HFF-Myc (cell line): Measurements from ENCODE around the gene HDAC4.

Experiments used
- DNase-seq: peaks from one replicate; pipeline ENCODE4 v3.0.0-alpha.2; 2011; ENCODE audit warnings: low read depth; ENCODE audit errors: extremely low read depth
- H3K4me3 ChIP-seq: replicated peaks from 2 replicates; pipeline ENCODE4 v1.5.1; 2011; ENCODE audit warnings: low read depth, mild to moderate bottlenecking, control low read depth, low read length
- TF ChIP-seq, protein P1 (sequence below): IDR thresholded peaks from 2 replicates; pipeline ENCODE4 v1.5.1; 2012; ENCODE audit warnings: mild to moderate bottlenecking, low read depth, low read length, control low read depth; ENCODE audit errors: missing control alignments

The HDAC4 gene

DNA sequence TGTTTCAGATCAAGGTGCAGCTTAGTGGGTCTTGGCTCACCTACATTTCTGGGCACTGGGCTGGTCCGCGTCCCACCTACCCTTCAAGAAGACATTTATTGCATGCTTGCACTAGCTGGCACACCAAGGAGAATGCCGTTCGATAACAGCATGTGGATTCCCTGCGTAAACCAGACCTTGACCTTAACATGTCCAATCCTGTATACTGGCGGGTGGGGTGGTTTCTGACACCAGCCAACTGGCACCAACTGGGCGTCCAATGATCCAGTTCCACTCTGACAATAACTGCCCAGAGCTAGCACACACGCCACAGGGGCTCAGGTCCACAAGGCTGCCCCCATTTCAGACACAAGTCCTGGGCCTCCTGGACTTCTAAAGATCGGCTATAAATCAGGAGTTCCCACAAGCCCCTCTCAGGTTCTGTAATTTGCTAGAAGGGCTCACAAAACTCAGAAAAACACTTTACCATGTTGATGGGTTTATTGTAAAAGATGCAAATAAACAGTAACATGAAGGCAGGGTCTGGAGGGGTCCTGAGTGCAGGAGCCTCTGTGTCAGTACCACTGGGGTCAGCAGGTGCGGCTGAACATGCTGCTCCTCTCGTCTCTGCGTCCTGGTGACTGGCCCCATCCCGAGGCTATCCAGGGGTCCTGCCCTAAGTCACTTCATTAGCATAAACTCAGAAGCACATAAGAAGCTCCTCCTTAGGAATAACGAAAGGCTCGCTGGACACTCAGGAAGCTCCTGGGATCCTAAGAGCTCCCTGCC lies 161.8 kb downstream of the HDAC4 start:
- TF ChIP-seq, protein P1, sequence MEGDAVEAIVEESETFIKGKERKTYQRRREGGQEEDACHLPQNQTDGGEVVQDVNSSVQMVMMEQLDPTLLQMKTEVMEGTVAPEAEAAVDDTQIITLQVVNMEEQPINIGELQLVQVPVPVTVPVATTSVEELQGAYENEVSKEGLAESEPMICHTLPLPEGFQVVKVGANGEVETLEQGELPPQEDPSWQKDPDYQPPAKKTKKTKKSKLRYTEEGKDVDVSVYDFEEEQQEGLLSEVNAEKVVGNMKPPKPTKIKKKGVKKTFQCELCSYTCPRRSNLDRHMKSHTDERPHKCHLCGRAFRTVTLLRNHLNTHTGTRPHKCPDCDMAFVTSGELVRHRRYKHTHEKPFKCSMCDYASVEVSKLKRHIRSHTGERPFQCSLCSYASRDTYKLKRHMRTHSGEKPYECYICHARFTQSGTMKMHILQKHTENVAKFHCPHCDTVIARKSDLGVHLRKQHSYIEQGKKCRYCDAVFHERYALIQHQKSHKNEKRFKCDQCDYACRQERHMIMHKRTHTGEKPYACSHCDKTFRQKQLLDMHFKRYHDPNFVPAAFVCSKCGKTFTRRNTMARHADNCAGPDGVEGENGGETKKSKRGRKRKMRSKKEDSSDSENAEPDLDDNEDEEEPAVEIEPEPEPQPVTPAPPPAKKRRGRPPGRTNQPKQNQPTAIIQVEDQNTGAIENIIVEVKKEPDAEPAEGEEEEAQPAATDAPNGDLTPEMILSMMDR: no peak
- DNase-seq: no peak
- no peak overlapping the region for H3K4me3 ChIP-seq

DNA sequence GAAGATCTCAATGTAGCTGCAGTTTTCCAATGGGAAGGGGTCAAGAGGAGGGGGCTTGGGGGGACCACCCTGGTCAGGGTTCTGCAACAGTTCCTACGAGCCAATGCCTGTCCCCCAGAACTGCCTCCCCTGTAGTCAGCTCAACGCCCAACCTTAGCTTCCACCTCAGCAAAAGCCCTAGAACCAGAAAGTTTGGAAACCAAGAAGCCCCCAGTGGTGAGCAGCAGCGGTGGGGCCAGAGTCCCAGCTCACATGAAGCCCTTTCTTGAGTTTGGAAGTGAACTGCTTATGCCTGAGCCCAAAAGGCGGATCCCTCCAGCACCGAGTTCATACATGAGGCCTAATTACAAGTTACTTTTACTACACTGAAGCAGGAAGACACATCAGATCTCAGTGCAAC lies 162.4 kb downstream of the HDAC4 start:
- DNase-seq: no peak
- H3K4me3 ChIP-seq: no peak overlapping the region
- TF ChIP-seq, protein P1: no peak

DNA sequence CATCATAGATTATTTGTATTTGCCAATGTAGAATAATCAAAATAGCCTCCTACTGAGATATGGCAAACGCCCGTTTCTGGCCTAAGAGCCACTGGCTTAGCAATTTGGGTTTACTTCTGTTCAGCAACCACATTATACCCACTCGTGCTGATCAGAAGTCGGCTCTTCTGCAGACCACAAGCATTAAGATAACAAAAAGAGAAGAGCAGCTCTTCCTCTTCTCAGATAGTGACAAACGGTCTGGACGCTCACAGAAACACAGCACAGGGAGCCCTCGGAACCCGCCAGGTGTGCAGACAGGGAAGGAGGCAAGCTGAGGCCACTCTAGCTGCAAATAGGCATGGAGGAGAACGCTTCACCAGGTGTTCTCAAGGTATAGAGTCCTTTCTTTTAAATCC lies 164.0 kb downstream of the HDAC4 start:
- no peak for DNase-seq

DNA sequence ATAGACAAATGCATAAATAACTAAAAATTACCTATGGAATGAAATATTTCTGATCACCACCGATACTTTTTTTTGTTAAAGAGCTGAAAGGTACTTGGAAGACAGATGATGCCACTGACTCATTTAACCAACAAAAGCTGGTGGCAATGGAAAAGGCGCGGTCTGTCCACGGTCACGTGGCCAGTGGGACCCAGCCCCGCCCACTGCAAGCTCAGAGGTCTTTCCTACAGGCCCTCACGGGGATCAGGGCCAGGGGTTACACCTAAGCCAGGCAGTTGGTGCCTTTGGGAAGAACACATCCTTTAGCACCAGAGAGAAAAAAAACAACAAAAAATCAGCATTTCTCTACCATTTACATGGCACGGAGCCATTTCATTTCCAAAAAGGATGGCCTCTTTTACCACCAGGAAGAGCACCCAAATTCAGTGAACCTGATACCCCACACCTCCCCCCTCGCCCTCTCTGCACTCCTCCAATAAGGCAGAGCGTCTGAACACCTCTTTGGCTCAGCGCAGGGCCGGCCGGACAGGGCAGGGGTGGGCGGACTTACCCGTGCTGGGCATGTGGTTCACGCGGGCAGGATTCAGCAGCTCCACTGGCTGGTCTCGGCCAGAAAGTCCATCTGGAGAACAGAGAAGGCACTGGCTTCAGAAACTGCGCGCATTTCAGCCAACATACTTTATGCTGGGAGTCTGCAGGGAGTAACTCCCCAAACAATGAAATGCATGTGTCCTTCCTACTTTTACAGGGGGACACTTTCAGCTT lies 164.6 kb downstream of the HDAC4 start:
- TF ChIP-seq, protein P1: no peak
- no peak overlapping the region for H3K4me3 ChIP-seq
- DNase-seq: no peak

More for the DNA sequence above, 164.0 kb downstream of the HDAC4 start:
- no peak overlapping the region for H3K4me3 ChIP-seq
- TF ChIP-seq, protein P1: no peak

DNA sequence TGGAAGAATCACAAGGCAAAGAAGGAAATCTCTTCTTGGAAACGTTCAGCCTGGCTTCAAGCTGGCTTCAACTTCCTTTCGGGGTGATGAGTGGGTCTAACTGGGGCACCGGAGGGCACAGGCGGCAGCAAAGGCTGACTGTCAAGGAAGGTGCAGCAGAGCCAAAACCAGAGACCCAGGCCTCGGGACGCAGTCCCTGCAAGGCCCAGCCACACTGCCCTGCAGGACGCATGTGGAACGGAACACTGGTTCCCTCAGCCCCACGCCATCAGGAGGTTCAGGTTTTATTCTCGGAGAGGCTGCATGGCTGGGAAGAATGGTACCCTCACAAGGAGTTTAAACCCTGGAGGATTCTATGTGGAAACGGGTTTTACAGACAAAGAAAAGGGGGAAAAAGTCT lies 165.5 kb downstream of the HDAC4 start:
- DNase-seq: no peak
- TF ChIP-seq, protein P1: no peak
- H3K4me3 ChIP-seq: no peak overlapping the region

DNA sequence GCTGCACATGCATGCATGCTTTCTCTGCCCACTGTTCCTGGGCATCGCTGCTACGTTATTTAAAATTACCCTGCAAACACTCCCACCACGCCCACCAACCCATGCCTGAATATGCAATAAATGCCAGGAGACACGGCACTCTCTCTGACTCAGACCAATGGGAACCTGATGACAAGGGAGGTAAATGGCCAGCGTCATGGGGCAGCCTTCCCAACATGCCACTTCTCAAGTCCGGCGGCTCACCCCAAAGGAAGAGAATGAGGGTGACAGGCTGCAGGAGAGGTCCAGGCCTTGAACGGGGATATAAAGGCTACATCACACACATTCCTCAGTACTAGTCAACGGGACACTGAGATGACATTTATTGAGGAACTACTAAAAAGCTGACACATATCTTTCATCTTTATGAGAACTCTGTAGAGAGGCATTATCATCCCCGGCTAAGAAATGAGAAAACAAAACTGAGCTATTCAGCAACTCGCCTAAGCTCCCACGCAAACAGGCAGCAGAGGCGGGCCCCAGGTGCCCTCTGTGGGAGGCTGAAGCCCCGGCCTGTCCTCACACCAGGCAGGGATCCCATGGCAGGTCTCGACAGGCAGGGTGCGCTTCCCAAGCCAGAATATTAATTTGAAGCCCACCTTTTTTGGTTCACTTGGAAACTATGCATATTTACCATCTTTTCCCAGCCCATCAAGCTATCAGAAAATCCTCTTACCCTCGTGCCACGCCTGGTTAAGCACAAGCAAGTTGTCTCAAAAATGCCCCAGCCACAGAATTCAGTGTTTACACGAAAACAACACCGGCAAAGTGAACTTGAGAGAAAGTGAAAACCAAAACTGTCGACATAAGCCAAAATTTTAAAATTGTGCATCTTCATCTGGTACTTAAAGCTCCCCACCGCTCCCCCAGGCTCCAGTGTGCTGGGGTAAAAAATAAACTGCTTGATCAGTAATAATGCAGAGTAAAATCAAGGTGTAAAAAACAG lies 166.3 kb downstream of the HDAC4 start:
- TF ChIP-seq, protein P1: no peak
- no peak for DNase-seq
- no peak overlapping the region for H3K4me3 ChIP-seq
